Glomerular endothelial cell (primary cell): ENCODE results near the gene GLI3. TPM values are rescaled to one million over a fixed set of nuclear protein-coding genes. Genes with fewer than 3 reads are reported as not detected.

Source experiments
- DNase-seq: peaks from one replicate; pipeline ENCODE4 v3.0.0-alpha.2; 2011; ENCODE audit warnings: low read depth, low spot score; ENCODE audit errors: extremely low read depth
- total RNA-seq: library from RNA; depleted of rRNA; stranded (reverse); fragments of >200 nt; gene quantifications from 2 replicates; pipeline ENCODE4 v1.2.3, GENCODE V29; 2015

The GLI3 gene
- total RNA-seq, 1 donor from 2014 or later = 10.9 TPM

DNA sequence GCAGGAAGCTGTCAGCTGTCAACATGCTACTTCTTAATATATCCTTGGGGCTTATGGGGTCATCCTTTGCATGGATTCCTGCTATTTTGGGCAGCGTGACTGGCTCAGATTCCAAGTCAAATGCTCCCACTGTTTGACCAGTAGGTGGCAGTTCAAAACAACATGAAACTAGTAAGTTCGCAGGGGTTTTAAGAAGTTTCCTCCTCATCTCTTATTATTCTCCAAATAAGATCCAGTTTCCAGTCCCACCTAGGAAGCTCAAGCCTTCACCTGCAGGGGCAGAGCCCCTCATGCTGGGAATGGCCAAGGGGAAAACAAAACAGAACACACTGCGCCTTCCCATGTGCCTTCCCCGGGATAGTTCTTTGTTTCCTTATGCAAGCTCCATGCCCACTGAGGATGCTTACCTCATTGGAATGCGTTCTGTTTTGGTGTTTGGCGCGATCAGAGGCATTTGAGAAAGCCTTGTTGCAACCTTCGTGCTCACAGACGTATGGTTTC, 259.8 kb downstream of the GLI3 start:
- DNase-seq = no peak

DNA sequence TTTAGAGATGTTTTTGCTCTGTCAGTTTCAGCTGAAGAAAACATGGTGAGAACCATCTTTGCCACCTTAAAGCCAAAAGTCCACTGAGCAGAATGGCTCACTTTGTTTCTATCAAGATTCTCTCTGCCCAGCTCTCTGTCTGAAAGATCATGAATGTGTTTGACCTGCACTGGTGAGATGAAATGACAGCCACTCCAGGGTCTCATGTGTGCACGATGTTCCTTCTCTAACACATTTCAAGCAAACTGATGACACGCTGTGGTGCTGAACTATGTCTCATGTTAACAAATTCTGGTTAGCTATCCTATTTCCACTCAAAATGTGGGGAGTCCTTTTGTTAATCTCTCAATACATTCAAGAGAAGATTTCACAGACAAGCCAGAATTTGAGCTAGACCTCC, 260.6 kb downstream of the GLI3 start:
- no peak for DNase-seq

DNA sequence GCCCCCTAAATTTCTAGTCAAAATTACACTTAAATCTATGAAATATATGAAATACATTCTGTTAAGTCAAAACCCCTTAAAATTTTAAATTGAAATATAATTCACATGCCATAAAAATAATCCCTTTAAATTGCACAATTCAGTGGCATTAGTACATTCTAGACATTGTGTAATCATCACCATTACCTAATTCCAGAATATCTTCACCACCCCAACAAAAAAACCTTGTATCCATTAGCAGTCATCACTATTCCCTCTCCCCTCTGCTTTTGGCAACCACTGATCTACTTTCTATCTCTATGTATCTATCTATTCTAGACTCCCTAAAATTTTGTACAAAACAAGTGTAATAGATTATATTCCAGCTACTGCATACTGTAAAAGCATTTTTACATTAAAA, 261.2 kb downstream of the GLI3 start:
- DNase-seq = no peak

DNA sequence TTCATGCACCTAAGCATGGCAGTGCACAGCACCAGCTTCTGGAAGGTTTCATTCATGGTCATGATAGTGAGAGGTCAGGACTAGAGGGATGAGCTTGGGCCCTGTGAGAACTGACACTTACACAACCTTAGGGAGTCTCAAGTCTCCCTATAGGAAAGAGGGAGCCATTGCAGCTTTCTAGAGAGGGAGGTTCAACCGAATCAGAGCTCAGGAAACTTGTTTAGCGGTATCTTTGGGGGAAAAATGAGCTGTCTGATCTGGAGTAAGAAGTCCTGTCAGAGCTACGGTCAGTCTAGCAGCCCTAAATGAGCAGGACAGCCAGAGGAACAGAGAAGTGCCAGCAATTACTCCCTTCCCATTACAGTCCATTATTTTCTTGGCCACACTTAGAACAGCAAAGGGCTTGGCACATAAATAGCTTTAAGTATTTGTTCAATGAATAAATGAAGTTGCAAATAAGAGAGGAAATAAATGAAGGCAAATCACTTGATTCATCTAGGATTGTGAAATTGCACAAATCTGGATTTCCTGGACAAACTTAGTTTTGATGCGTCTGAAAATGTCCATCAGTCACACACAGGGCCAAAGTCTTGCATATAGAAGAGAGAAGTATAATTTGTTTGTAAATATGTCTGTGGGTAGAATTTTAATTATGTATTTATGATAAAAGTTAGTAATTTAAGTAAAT, 262.0 kb downstream of the GLI3 start:
- DNase-seq = no peak

DNA sequence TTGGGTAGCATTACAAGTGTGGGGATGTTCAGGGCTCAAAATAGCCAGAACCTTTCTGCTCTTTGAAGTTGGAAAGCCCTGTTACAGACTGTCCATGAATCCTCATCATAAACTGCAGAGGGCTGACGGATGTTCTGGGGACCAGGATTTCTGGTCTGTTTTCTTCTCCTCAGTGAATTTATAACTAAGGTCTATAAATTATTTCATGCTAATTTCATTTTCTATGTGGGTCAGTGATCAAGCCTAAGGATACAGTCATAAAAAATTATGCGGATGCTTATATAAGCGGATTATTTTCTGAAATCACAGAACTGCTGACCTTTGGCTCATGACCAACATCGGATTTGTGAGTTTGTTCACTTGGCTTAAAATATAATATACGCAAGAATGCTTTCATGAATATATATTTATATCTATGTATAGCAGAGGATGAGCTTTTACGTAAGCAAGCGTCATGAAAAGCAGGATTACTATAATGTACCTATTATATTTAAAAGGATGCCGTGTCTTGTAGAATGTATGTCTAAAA, 263.7 kb downstream of the GLI3 start:
- DNase-seq = no peak

DNA sequence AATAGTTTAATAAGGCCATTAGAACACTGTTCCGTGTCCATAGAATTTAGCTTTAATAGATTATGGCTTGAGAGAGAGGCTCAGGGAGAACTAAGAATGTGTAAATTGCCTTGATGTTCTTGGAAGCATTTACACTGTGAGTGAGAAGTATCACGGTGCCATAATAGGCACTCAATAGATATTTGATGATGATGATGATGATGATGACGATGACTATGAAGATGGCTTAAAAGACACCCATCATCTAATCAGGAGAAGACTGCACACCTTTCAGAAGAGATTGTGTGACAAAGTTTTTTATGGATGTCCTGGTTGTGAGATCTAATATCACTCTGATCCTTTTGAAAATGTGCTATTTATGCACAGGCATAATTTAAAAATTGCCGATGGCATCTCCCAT, 264.2 kb downstream of the GLI3 start:
- no peak for DNase-seq

DNA sequence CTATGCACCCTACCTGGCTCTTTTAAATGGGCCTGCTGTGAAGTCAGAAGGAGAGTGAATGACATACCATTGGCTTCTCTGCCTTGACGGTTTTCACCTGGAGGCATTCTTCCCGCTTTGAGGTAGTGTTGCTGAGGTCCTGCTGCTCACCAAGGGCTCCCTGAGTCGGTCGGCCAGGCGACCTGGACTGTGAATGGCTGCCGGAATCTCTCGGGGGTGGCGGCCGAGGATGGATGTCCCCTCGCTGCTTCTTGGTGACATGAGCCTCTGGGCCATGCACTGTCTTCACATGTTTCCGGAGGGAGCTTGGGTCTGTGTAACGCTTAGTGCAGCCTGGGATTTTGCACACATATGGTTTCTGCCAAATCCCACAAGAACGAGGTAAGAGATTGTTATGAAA, 264.7 kb downstream of the GLI3 start:
- DNase-seq = no peak

DNA sequence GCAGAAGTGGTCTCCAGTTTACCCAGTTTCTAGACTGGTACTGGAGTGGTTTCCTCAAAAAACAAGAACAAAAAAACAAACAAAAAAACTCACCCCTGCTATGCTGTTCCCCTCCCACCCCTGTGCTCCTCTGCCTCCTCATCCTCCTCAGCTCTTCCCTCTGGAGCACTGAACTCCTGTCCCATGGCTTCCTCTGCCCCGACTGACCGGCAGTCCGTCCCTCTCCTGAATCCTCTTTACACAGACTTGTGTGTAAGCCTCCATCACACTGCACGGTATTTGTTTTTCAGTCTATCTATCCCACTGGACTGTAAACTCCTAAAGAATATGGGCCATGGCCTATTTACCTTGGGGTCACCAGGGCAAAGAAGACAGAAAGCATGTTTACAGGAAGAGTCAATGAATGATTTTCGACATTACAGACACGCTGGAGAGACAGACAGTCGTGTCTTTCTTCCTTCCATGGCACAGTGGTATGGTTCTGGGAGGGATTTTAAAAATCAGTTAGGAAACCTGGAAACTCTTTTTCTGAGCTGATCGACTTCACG, 265.3 kb downstream of the GLI3 start:
- no peak for DNase-seq

DNA sequence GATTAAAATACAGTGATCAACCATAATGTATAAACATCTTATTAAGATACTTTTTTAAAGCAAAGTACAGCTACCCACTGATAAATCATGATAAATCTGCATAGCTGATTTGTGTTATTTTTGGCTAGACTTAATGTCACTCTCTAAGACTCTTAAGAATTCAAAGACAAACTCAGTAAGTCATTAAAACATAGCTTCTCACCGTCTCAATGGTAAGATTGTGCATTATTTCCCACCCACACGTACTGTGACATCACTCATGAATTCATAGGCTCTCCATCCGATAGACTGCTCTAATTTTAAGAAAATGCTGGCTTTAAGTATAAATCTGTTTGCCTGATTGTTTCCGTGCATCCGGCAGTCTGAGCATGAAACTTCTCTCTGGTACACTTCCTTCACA, 266.1 kb downstream of the GLI3 start:
- DNase-seq = no peak

DNA sequence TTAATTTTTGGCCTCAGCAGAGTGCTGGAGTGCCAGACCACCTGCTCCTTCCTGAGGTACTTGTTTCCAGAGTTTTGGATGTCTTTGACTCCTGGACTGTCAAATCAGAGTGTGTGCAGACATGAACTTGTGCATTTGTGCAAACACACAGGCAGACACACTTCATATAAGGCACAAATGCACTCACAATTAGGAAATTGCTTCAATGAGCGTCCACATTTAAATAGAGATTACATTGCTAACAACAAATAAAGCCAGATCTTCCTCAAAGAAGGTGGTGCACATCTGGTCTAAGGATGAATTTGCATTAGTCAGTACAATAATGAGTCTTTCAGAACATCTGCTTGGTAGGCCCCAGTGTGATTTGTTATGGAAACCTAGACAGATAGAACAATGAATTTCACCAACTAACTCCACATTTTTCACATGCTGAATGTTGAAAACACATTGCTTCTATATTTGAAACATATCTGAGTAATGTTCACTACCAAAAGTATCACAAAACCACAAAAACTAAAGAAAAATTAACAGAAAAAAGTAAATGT, 267.4 kb downstream of the GLI3 start:
- no peak for DNase-seq

DNA sequence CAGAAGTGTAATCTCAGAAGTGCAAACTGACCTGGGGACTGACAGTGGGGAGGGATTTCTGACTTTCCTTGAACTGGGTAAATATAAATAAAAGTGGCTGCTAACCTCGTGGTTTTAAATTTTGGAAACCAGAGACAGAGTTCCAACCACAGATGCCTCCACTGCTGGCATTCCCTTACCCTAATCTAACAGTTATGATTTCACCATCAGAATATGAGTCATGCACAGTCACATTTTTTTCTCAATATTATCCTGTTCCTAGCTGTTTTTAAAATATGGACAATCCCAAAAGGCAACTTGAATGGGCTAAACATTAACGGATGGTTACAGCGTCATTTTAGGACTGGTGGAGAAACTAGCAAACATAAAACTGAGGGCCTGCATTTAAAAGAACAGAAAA, 269.9 kb downstream of the GLI3 start:
- DNase-seq = no peak

DNA sequence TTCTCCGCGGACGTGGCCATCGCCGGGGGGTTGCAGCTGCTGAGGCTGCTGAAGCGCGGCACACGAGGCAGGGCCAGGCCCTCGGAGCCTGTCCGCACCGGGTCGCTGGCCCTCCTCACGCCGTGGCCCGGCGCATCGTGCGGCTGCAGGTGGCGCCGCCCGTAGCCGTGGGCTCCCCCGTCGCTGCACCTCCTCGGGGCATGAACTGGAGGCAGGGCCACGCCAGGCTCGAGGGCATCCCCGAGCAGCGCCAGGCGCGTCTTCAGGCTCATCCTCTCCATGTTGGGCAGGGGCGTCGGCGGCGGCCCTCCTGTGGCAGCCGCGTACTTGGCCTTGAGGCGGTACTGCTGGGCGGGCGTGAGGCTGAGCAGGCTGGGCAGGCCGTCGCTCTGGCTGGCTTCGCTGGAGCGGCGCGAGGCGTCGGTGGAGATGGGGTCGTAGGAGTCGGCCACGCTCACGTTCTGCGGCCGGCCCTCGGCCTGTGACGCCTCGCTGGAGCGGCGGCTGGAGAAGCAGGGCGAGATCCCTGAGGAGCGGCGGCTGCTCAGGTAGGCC, 271.0 kb downstream of the GLI3 start:
- no peak for DNase-seq

DNA sequence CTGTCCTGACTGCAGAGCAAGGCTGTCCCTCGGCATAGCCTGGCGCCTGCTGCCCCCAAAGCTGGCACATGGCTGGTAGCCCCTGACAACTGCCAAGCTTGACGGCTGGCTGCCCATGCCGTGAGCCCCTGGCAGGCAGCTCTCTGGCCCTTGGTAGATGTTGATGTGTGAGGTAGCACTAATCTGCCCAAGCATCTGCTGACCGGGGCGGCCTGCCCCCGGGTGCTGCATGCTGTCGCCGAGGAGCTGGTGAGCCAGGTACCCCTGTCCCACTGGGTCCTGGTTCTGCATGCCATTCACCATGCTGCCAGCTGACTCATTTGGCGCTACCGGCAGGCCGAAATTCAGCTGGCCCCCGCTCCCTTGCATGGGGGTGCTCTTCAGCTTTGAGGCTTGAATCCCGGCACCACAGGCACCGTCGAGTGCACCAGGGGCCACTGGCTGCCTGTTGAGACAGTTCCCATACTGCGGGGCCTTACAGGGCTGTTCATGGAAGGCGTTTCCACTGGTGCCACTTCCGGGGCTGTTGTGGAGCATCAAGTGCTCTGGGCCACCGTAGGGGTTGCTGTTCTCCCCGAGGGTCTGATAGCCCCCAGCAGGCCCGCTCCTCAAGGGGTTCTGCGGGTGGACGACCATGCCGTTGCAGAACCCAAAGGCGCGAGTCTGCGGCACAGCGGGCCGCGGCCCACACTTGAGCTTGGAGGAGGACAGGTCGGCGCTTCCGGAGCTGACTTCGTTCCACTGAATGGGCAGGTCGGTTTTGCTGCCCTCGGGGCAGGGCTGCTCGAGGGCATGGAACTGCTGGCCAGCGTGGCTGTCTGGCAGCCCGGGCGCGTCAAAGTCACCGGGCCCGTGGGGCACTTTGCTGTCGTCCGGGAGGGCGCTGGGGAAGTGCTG, 271.9 kb downstream of the GLI3 start:
- DNase-seq = no peak

DNA sequence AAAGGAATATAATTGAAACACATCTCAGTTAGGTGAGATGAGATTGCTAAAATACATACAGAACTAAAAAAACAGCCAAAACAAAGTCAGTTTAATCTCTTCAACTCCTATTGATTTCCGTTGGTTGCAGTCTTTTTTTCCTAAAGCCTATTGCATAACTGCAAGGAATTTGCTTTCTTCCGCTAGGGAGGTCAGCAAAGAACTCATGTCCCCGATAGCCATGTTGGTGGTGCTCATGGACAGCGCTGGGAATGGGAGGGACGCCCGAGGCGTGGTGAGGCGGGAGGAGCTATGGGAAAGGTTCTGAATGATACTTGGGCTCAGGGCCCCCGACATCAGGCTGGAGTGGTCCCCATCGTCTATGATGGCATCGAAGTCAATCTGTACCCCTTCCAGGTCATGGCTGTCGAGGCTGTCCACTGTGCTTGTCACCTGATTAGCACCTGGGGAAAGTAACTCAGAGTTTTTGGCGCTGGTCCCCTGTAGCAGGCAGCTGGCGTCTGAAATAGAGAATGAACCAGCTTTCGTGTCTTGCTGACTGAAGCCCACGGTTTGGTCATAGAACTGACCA, 272.7 kb downstream of the GLI3 start:
- DNase-seq = no peak

DNA sequence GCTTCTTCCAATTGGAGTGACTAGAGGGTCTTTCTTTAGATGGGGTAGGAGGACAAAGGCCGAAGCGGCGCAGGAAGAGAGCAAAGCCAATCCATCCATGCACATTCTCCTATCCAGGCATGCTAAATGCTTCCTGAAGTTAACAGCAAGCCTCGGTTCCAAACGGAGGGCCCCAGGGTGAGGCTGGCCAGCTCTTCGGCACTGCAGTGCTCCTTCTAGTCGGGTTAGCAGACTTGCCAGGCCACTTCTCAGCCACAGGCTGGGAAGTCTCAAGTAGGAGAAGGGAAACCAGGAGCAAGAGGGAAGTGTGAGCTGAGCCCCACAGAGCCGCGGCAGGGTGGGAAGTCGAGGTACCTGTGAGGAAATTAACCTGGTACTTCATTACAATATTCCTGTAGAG, 280.3 kb downstream of the GLI3 start:
- no peak for DNase-seq

DNA sequence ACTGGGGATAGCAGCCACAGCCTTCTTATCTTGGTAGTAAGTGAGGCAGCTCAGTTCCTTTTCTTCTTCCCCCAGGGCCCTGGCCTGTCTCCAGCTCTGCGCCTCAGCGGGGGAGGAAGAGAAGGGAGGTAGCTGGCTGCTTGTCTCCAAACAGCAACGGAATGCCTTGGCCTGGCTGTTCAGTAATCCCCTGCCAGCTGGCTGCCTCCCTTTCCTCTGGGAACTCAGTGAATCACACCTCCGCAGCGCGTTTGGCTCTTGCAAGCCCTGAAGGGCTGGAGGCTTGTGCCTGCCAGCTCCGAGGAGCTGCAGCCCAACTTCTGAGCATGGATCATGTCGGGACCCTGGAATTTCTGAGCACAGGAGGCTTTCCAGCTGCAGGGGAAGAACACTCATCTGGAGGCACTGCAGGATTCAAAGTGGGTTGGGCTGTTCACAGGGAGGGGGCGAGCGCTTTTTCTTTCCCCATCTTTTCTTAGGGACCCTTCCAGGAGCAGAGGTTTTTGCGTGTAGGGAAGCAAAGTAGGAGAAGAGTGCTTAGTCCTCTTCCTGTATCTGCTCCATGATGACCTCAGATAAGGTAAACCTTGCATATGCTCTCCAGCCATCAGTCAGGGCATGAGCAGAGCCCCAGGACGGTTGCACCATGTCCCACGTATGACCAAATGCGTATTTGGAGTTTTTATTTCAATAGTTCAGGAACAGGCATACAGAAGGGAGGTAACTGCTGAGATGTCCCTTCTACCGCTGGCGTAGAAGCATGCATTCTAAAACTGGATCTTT, 280.9 kb downstream of the GLI3 start:
- DNase-seq = peak; percentile 80

DNA sequence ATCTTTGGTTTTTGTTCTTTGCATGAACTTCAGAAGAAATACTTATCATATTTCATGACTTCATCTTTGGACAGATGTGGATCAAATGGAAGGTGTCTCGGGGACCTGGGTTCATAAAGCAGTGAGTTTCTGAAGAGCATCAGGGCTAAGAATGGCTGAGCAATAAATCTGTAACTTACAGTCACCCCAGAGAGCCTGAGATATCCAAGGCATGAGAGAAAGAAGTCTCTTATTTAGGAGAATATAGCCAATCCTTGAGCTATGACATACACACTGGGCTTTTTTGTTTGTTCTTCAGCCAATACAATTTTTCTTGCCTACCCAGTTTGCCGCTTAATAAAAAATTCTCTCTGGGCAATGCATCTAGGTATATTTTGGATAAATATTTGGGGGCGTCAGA, 281.6 kb downstream of the GLI3 start:
- DNase-seq = no peak

DNA sequence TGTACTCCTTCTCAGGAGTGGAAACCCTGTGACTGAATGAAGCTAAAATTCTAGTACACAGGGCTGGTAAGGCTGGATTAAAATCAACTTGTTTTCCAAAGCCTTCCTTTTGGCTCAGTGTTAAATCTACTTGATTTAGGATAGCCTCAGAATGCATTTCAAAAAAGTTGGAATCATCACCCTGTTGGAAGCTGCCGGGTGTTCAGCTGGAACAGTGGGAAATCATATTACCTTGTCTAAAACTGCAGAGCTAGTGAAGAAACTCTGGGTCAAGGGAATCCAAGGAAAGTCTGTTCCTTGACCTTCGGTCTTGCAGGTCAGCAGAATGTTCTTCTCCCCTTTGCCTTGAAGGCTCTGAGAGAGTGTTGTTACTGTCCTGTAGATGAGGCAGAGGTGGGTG, 282.0 kb downstream of the GLI3 start:
- no peak for DNase-seq

DNA sequence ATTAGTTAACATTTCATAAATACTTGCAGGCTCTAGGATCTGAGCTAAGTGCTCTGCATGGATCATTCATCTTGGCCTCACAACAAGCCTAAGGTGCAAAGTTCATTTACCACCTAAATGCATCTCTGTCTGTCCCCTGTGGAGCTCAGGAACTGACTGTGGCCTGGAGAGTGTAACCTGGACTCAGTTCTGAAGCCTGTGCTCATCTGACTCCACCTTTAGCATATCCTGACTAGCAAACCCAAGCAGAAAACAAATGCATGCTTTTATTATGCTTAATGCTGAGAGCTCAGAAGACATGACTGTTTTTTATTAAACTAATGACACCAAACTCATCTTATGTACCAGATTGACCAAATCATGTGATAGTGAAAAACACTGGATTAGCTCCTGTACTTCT, 288.5 kb downstream of the GLI3 start:
- no peak for DNase-seq

DNA sequence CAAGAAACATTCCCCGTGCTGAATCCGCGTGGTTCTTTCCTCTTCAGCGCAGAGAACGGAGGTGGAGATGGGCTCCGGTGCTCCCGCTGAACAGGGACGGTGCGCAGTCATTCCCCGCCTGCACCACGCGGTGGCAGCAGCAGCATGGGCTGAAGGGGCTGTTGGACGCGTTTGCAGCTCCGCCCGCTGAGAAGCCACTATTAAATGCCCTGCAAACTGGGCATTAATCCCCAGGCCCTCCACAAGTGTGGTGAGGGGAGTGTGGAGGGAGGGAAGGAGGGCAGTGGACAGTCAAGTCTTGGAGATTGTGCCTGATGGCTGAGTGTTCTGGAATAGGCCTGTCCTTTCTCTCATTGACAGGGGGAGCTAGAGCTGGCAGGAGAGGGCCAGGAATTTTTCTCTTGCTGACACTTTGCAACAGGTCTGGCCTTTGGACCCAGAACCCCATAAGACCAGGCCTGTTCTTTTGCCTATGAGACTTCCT, 293.9 kb downstream of the GLI3 start:
- DNase-seq = peak; percentile 31
